ENCODE results near the gene DENND2D. TPM values are rescaled to one million over a fixed set of nuclear protein-coding genes. Genes with fewer than 3 reads are reported as not detected.

DENND2D gene, protein sequence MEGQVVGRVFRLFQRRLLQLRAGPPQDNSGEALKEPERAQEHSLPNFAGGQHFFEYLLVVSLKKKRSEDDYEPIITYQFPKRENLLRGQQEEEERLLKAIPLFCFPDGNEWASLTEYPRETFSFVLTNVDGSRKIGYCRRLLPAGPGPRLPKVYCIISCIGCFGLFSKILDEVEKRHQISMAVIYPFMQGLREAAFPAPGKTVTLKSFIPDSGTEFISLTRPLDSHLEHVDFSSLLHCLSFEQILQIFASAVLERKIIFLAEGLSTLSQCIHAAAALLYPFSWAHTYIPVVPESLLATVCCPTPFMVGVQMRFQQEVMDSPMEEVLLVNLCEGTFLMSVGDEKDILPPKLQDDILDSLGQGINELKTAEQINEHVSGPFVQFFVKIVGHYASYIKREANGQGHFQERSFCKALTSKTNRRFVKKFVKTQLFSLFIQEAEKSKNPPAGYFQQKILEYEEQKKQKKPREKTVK
- 3.0 and 3.5 TPM in 2 replicates for total RNA-seq (2014; rRNA removed; shearing (Covaris generic))
- polyA plus RNA-seq (2015; cell fraction: cytosol; rRNA removed): 0.48 and 1.8 TPM in 2 replicates
- polyA plus RNA-seq (2015; cell fraction: nucleus; rRNA removed): 1.4 and 5.4 TPM in 2 replicates

- in situ Hi-C loops (cut with HindIII; ENCODE audit: low pct_unique_long_range_greater_than_20kb, low sequenced_read_pairs): no loop called here
Measured at GRCh38 chr1:111199881-111200801, at the start of gene DENND2D. TSS of gene DENND2D (minus strand) at chr1:111200646. CDS start at chr1:111200459, 187 bp downstream.

GRCh38 chr1:111249960-111250359, 49.5 kb upstream of the DENND2D start:
- in situ Hi-C loops (cut with HindIII; ENCODE audit: low pct_unique_long_range_greater_than_20kb, low sequenced_read_pairs): no loop called here
- peak; percentile 91 for DNase-seq (ENCODE audit: low read depth, low spot score)

More at GRCh38 chr1:111199881-111200801, at the start of gene DENND2D:
- DNase-seq (ENCODE audit: low read depth, low spot score): peak; percentile 52

DNA sequence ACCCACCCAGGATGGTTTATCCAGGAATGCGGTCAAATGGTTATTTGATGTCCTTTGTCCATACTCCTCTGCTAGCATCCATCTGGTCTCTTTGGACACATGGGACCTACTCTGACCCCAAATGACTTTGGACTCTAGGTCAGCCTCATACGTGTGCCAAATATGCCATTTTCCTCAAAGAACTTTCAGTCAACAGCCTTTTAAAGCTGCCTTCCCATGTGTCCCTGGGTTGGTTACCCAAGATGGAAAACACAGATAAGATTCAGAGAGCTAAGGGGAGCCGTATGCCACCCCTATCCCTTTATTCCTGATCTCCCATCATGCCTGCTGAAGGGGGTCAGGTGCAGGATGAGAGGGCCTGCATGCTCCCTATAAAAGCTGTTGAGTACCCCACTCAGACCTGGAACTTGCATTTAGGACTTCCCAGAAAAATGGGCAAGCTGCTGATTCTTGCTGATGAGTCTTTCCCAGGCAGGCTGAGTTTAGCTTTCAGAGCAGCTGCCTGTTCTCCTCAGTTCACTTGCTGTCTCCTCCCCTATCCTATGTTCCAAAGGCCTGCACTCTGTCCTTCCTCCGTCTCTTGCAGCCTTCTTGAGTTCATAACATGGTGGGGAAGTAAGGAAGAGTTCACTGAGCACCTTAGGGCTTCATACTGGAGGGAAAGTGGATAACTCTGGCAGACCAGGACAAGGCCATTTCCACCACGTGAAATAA, 46.8 kb upstream of the DENND2D start:
- in situ Hi-C loops (cut with HindIII; ENCODE audit: low pct_unique_long_range_greater_than_20kb, low sequenced_read_pairs): no loop called here
- DNase-seq (ENCODE audit: low read depth, low spot score): no peak

GRCh38 chr1:111242805-111243523, 42.5 kb upstream of the DENND2D start:
- no peak for DNase-seq (ENCODE audit: low read depth, low spot score)
- in situ Hi-C loops (cut with HindIII; ENCODE audit: low pct_unique_long_range_greater_than_20kb, low sequenced_read_pairs): no loop called here

- in situ Hi-C loops (cut with HindIII; ENCODE audit: low pct_unique_long_range_greater_than_20kb, low sequenced_read_pairs): no loop called here
- DNase-seq (ENCODE audit: low read depth, low spot score): no peak
Measured at GRCh38 chr1:111241797-111242196, 41.4 kb upstream of the DENND2D start.

- DNase-seq (ENCODE audit: low read depth, low spot score): no peak
- in situ Hi-C loops (cut with HindIII; ENCODE audit: low pct_unique_long_range_greater_than_20kb, low sequenced_read_pairs): no loop called here
Measured at GRCh38 chr1:111238056-111238795, 37.8 kb upstream of the DENND2D start.

- in situ Hi-C loops (cut with HindIII; ENCODE audit: low pct_unique_long_range_greater_than_20kb, low sequenced_read_pairs): no loop called here
- DNase-seq (ENCODE audit: low read depth, low spot score): no peak
Measured at GRCh38 chr1:111236806-111237205, 36.4 kb upstream of the DENND2D start.

- in situ Hi-C loops (cut with HindIII; ENCODE audit: low pct_unique_long_range_greater_than_20kb, low sequenced_read_pairs): no loop called here
- no peak for DNase-seq (ENCODE audit: low read depth, low spot score)
Measured at GRCh38 chr1:111236379-111236778, 35.9 kb upstream of the DENND2D start.

DNA sequence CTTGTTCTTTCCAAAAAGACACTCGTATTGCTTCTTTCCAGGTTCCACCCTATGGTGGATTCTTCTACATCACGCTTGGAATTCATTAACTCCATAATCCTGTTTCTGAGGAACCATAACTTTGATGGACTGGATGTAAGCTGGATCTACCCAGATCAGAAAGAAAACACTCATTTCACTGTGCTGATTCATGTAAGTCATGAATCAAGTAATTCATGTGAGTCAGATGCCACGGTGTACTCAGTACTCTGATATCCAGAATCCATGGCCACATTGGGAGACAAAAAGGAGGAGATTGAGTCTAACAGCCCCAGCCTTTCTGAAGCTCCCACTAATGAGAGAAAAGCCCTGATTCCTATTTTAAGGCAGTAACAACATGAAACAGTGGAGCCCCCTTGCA, 34.4 kb upstream of the DENND2D start:
- in situ Hi-C loops (cut with HindIII; ENCODE audit: low pct_unique_long_range_greater_than_20kb, low sequenced_read_pairs): no loop called here
- no peak for DNase-seq (ENCODE audit: low read depth, low spot score)

- DNase-seq (ENCODE audit: low read depth, low spot score): no peak
- in situ Hi-C loops (cut with HindIII; ENCODE audit: low pct_unique_long_range_greater_than_20kb, low sequenced_read_pairs): no loop called here
Measured at GRCh38 chr1:111234258-111234657, 33.8 kb upstream of the DENND2D start.

DNA sequence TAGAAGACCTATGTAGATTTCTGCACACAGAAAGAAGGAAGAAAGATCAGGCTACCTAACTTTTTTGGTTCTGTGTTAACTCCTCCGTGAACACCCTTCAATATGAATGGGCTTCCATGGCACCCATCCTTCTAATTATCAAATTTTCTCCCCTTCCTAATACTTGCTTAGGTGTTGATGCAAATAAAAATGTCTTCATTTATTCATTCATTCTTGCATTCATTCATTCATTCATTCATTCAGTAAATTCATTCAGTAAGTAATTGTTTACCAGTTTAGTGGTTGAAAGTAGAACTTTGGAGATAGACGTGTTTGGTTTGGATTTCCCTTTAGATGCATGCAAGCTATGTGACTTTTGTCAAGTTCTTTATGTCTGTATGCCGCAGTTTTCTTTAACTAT, 31.7 kb upstream of the DENND2D start:
- no peak for DNase-seq (ENCODE audit: low read depth, low spot score)
- in situ Hi-C loops (cut with HindIII; ENCODE audit: low pct_unique_long_range_greater_than_20kb, low sequenced_read_pairs): no loop called here

GRCh38 chr1:111228748-111229126, 28.3 kb upstream of the DENND2D start:
- in situ Hi-C loops (cut with HindIII; ENCODE audit: low pct_unique_long_range_greater_than_20kb, low sequenced_read_pairs): no loop called here
- DNase-seq (ENCODE audit: low read depth, low spot score): no peak

GRCh38 chr1:111227851-111228747, 27.7 kb upstream of the DENND2D start:
- DNase-seq (ENCODE audit: low read depth, low spot score): peak; percentile 83
- in situ Hi-C loops (cut with HindIII; ENCODE audit: low pct_unique_long_range_greater_than_20kb, low sequenced_read_pairs): no loop called here

DNA sequence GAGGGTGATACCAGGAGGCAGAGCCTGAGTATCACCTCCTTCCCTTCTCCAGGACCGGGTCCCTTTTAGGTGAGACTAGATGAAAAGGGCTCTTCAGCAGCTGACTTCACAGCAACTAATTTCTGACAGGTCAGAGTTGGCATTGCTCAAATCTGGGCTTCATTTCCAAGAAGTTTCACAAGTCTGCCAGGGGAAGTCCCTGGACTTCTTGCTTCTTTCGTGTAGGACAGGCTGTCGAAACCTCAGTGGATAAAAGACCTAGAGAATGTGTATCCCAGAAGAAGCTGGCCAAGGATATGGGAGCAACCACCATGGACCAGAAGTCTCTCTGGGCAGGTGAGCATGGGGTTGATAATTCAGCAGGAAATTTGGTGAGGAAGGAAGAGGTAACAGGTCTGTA, 27.0 kb upstream of the DENND2D start, which contains the start of gene CHI3L2:
TSS of gene CHI3L2 (plus strand) at position 280 of the 400 bp plus-strand sequence. CDS start at position 297, 17 bp downstream.
- in situ Hi-C loops (cut with HindIII; ENCODE audit: low pct_unique_long_range_greater_than_20kb, low sequenced_read_pairs): no loop called here
- DNase-seq (ENCODE audit: low read depth, low spot score): no peak

GRCh38 chr1:111225717-111226400, 25.4 kb upstream of the DENND2D start:
- in situ Hi-C loops (cut with HindIII; ENCODE audit: low pct_unique_long_range_greater_than_20kb, low sequenced_read_pairs): no loop called here
- DNase-seq (ENCODE audit: low read depth, low spot score): no peak

Measured in SK-MEL-5 (cell line).